Smooth muscle cell (in vitro differentiated cells): ENCODE data around the gene MTFR2. TPM values are rescaled to one million over a fixed set of nuclear protein-coding genes. Genes with fewer than 3 reads are reported as not detected.
A peak's percentile ranks its signal among the peaks of the same experiment; 100 is the strongest.

Experiments used
- DNase-seq: peaks from one replicate; lab custom pipeline; 2025; ENCODE audit not compliant: unreplicated experiment; lab: John Stamatoyannopoulos, UW
- H2AFZ ChIP-seq: fragments of 200-600 bp; sonication (generic); 2 replicates; pipeline ENCODE4 v1.6.0; 2016; ENCODE audit warnings: antibody characterized with exemption, low read depth, mild to moderate bottlenecking
- H3F3A ChIP-seq: fragments of 200-600 bp; sonication (generic); 2 replicates; pipeline ENCODE4 v1.6.0; 2017; ENCODE audit warnings: antibody characterized with exemption, low read depth
- H3K27ac ChIP-seq: fragments of 200-600 bp; sonication (generic); 2 replicates; pipeline ENCODE4 v1.5.1; 2016; ENCODE audit warnings: low read depth, mild to moderate bottlenecking
- H3K27me3 ChIP-seq: fragments of 200-600 bp; sonication (generic); 2 replicates; pipeline ENCODE4 v1.6.1; 2016; ENCODE audit warnings: low read depth, mild to moderate bottlenecking
- H3K36me3 ChIP-seq: fragments of 200-600 bp; sonication (generic); 2 replicates; pipeline ENCODE4 v1.5.1; 2016; ENCODE audit warnings: low read depth
- H3K4me1 ChIP-seq: fragments of 200-600 bp; sonication (generic); 2 replicates; pipeline ENCODE4 v1.5.1; 2016; ENCODE audit warnings: low read depth
- H3K4me2 ChIP-seq: fragments of 200-600 bp; sonication (generic); 2 replicates; pipeline ENCODE4 v1.6.0; 2016; ENCODE audit warnings: mild to moderate bottlenecking
- H3K4me3 ChIP-seq: fragments of 200-600 bp; sonication (generic); 2 replicates; pipeline ENCODE4 v1.5.1; 2016; ENCODE audit warnings: mild to moderate bottlenecking
- H3K79me2 ChIP-seq: fragments of 200-600 bp; sonication (generic); 2 replicates; pipeline ENCODE4 v1.6.0; 2016; ENCODE audit warnings: low read depth, mild to moderate bottlenecking
- H3K9ac ChIP-seq: fragments of 200-600 bp; sonication (generic); 2 replicates; pipeline ENCODE4 v1.6.0; 2016; ENCODE audit warnings: low read depth
- H3K9me3 ChIP-seq: fragments of 200-600 bp; sonication (generic); replicated peaks from 2 replicates; pipeline ENCODE4 v1.5.1; 2016; ENCODE audit warnings: low read depth
- H4K20me1 ChIP-seq: fragments of 200-600 bp; sonication (generic); 2 replicates; pipeline ENCODE4 v1.6.0; 2016; ENCODE audit warnings: low read depth
- WGBS: methylation state at CpG from one replicate; pipeline ENCODE4 v1.1.7; 2016; ENCODE audit warnings: low lambda C conversion rate; 5-methylcytosine and 5-hydroxymethylcytosine counted together
- polyA plus RNA-seq: library from polyadenylated mRNA; unstranded; fragments of >200 nt; fragmentation: Nextera tagmentation; extraction: Ambion mirVana; gene quantifications from 2 replicates; pipeline ENCODE4 v1.2.1, GENCODE V29; 2016
- total RNA-seq: library from RNA; depleted of rRNA; stranded (reverse); fragments of >200 nt; gene quantifications from 2 replicates; pipeline ENCODE4 v1.2.3, GENCODE V29; 2014
- TF ChIP-seq, protein P1 (sequence below): fragments of 200-600 bp; sonication (generic); IDR thresholded peaks from 2 replicates; pipeline ENCODE4 v1.5.1; 2017; ENCODE audit warnings: borderline replicate concordance, mild to moderate bottlenecking, antibody characterized with exemption; ENCODE audit not compliant: insufficient read depth, poor library complexity, severe bottlenecking

The MTFR2 gene
- total and polyA plus RNA-seq, 2 experiments from 2014 or later, result 2.7 to 10.9 TPM

DNA sequence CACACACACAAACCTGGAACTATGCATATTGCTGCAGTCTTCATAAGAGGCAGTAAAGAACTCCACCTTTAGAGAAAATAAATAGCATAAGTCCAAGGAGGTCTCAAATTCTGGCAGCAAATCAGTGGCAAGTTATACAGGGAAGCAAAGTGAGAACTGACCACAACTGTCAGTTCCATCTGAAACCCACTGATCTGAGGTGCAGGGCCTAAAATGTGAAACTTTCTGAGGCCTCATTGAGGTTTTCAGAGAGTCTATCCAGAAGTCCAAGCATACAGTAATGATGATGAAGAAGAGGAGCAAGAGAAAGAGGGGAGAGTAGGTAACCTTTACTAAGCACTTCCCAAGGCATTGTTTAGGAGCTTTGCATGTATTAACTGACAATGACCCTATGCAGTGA, 36.3 kb downstream of the MTFR2 start:
- TF ChIP-seq, protein P1, sequence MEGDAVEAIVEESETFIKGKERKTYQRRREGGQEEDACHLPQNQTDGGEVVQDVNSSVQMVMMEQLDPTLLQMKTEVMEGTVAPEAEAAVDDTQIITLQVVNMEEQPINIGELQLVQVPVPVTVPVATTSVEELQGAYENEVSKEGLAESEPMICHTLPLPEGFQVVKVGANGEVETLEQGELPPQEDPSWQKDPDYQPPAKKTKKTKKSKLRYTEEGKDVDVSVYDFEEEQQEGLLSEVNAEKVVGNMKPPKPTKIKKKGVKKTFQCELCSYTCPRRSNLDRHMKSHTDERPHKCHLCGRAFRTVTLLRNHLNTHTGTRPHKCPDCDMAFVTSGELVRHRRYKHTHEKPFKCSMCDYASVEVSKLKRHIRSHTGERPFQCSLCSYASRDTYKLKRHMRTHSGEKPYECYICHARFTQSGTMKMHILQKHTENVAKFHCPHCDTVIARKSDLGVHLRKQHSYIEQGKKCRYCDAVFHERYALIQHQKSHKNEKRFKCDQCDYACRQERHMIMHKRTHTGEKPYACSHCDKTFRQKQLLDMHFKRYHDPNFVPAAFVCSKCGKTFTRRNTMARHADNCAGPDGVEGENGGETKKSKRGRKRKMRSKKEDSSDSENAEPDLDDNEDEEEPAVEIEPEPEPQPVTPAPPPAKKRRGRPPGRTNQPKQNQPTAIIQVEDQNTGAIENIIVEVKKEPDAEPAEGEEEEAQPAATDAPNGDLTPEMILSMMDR, result no peak
- H3K4me1 ChIP-seq, result no peaks in the 10 kb centered on the region
- no peaks in the 10 kb centered on the region for H3K36me3 ChIP-seq

DNA sequence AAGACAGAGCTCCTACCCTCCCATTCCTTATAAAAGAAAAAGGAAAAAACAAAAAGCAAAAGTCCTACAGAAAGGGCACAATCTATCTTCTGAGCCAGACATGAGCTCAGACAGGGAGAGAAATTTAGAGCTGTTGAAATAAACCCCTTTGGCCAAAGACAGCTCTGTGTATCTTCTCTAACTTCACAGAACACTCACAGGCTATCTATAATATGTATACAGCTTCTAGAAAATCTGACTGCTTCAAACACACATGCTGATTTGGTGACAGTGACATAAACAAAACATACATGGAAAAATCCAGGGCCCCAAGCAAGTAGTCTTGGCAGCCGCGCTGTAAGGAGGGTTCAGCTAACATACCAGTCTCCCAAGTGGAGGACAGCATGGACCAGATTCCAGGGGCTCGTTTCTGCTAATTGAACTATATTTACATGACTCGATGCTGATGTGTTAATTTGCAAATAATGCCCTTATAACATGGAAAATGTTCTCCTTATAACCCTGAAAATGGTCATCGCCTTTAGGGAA, 37.0 kb downstream of the MTFR2 start:
- 34% methylated on average over 5 of the region's 5 CpGs for WGBS
- peaks cover 2% of the 10 kb centered on the region for H3F3A ChIP-seq
- no peaks in the 10 kb centered on the region for H3K9me3 ChIP-seq
- H2AFZ ChIP-seq, result no peak overlapping the region
- H3K9ac ChIP-seq, result no peak overlapping the region
- H3K36me3 ChIP-seq, result no peaks in the 10 kb centered on the region
- H3K79me2 ChIP-seq, result no peaks in the 10 kb centered on the region
- peak overlapping the region; percentile 20 for H3K27ac ChIP-seq
- no peaks in the 10 kb centered on the region for H3K27me3 ChIP-seq
- TF ChIP-seq, protein P1, result no peak
- no peaks in the 10 kb centered on the region for H3K4me1 ChIP-seq
- H4K20me1 ChIP-seq, result no peaks in the 10 kb centered on the region
- no peak overlapping the region for H3K4me3 ChIP-seq
- no peak for DNase-seq
- peak overlapping the region; percentile 43 for H3K4me2 ChIP-seq

More for the DNA sequence above, 36.3 kb downstream of the MTFR2 start:
- Histone ChIP-seq H4K20me1 (no peaks in the 10 kb centered on the region), H3K4me2 (no peak overlapping the region), H3K79me2 (no peaks in the 10 kb centered on the region), H3K9ac (no peak overlapping the region), H3K27ac (no peak overlapping the region), H2AFZ (no peak overlapping the region), H3K9me3 (no peaks in the 10 kb centered on the region), H3K4me3 (no peak overlapping the region), H3F3A (peaks cover 2% of the 10 kb centered on the region), H3K27me3 (no peaks in the 10 kb centered on the region)
- DNase-seq, result no peak

DNA sequence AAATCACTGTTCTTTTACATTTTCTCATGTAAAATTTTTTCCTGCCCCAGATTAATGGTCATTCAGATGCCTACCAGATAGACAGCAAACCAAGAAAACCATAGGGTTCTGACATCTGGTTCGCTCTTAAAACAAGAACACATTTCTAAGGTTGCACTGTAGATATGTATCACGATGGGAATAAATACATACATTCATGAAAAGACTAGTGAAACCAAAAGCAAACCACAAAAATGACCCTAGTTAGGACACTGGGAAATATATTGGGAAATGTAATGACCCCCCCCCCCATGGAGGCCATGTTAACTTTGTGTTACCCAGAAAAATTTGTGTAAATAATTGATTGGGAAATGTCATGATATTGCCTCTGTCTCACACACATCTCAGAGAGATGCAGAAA, 37.5 kb downstream of the MTFR2 start:
- Histone ChIP-seq H3K9me3 (no peaks in the 10 kb centered on the region), H3K27ac (peak overlapping the region; percentile 20), H3F3A (peaks cover 2% of the 10 kb centered on the region), H3K9ac (no peak overlapping the region), H3K79me2 (no peaks in the 10 kb centered on the region), H4K20me1 (no peaks in the 10 kb centered on the region), H3K4me3 (no peak overlapping the region), H3K4me2 (peak overlapping the region; percentile 43), H3K4me1 (no peaks in the 10 kb centered on the region), H2AFZ (no peak overlapping the region), H3K27me3 (no peaks in the 10 kb centered on the region), H3K36me3 (no peaks in the 10 kb centered on the region)
- TF ChIP-seq, protein P1, result no peak
- 51% methylated on average over 2 of the region's 2 CpGs for WGBS
- DNase-seq, result no peak

DNA sequence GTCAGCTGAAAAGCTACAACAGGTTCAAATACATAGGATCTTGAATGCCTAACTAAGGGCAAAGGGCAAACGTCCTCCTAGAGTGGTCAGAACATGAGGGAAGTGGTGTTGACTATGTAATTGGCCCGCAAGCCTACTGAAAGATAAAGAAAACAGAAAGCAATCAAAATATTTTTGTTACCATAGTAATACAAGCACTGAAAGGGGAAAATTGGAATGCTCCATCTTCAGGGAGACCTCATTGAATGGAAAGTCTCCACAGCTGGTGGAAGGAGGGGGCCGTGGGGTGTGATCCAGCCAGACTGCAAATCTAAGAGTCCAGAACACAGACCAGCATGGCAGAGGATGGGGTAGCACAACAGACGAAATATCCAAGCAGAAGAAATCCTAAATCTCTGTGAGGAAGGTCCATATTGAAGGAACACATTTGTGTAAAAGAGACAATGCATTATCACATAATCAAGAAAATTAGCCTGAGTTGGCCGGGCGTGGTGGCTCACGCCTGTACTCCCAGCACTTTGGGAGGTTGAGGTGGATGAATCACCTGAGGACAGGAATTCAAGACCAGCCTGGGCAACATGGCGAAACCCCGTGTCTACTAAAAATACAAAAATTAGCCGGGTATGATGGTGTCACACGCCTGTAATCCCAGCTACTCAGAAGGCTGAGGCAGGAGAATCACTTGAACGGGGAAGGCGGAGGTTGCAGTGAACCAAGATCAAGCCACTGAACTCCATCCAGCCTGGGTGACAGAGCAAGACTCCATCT, 39.5 kb downstream of the MTFR2 start:
- H3K9me3 ChIP-seq, result no peaks in the 10 kb centered on the region
- DNase-seq, result no peak
- H3K4me2 ChIP-seq, result no peak overlapping the region
- H2AFZ ChIP-seq, result no peak overlapping the region
- H3F3A ChIP-seq, result no peaks in the 10 kb centered on the region
- H3K9ac ChIP-seq, result no peak overlapping the region
- 92% methylated on average over 13 of the region's 13 CpGs for WGBS
- H3K4me1 ChIP-seq, result no peaks in the 10 kb centered on the region
- H4K20me1 ChIP-seq, result no peaks in the 10 kb centered on the region
- no peaks in the 10 kb centered on the region for H3K79me2 ChIP-seq
- H3K27ac ChIP-seq, result no peak overlapping the region
- H3K27me3 ChIP-seq, result no peaks in the 10 kb centered on the region
- TF ChIP-seq, protein P1, result no peak
- H3K4me3 ChIP-seq, result no peak overlapping the region
- no peaks in the 10 kb centered on the region for H3K36me3 ChIP-seq
